HG02642 (cell line): ENCODE data around the gene CHRNA10.

Source experiments
- ATAC-seq: cut with Tn5 transposase; IDR thresholded peaks from one replicate; pipeline ENCODE4 v1.9.1; 2021; ENCODE audit warnings: mild to moderate bottlenecking; ENCODE audit not compliant: unreplicated experiment, poor library complexity

CHRNA10 gene, protein sequence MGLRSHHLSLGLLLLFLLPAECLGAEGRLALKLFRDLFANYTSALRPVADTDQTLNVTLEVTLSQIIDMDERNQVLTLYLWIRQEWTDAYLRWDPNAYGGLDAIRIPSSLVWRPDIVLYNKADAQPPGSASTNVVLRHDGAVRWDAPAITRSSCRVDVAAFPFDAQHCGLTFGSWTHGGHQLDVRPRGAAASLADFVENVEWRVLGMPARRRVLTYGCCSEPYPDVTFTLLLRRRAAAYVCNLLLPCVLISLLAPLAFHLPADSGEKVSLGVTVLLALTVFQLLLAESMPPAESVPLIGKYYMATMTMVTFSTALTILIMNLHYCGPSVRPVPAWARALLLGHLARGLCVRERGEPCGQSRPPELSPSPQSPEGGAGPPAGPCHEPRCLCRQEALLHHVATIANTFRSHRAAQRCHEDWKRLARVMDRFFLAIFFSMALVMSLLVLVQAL

GRCh38 chr11:3671334-3672254 is at the start of gene CHRNA10:
Gene CHRNA10, minus strand, starts transcription at chr11:3671384. Its CDS starts 72 bp downstream, at chr11:3671312.
- no peak for ATAC-seq

- ATAC-seq: no peak
Observed at GRCh38 chr11:3712274-3712673, 41.1 kb upstream of the CHRNA10 start.

DNA sequence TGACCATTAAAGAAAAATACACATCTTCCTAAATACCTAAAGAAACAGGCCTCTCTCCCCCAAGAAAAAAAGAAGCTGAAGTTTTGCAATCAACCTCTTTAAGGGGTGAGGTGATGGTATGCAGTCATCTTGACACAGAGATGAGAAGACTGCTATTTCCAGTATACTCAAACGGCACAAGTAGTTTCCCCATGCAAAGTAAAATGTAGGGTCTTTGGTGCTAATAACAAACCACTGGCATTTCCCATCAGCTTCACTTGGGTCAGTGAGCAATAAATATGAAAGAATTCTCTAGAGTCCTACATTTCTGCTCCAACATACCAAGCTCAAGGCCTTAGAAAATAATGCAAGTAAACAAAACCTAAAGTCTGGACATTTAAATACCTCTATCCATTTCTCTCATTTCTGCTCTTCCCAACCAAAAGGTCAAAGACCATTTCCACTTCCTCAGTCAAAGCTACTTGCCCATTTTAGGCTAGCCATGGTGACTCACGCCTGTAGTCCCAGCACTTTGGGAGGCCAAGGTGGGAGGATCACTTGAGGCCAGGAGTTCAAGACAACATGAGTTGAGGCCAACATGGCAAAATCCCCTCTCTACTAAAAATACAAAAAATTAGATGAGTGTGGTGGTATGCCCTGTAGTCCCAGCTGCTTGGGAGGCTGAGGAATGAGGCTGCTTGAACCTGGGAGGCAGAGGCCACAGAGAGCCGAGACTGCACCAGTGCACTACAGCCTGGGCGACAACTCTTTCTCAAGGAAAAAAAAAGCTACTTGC is 39.5 kb upstream of the CHRNA10 start:
- ATAC-seq: no peak

GRCh38 chr11:3709977-3710376 is 38.8 kb upstream of the CHRNA10 start:
- no peak for ATAC-seq

- ATAC-seq: no peak
Observed at GRCh38 chr11:3707176-3707575, 36.0 kb upstream of the CHRNA10 start.

DNA sequence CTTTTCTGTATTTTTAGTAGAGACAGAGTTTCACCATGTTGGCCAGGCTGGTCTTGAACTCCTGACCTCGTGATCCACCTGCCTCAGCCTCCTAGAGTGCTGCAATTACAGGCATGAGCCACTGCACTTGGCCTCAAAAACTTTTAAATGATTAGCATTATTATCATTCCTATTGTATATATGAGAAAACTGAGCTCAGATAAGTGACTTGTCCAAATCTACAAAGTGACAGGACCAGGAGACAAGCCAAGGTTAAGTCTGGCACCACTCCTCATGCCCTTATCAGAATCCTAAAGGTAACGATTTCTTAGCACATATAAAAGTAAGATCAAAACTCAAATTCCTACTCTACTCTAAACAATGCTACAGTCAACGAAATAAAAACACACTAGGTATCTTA is 32.2 kb upstream of the CHRNA10 start:
- no peak for ATAC-seq

DNA sequence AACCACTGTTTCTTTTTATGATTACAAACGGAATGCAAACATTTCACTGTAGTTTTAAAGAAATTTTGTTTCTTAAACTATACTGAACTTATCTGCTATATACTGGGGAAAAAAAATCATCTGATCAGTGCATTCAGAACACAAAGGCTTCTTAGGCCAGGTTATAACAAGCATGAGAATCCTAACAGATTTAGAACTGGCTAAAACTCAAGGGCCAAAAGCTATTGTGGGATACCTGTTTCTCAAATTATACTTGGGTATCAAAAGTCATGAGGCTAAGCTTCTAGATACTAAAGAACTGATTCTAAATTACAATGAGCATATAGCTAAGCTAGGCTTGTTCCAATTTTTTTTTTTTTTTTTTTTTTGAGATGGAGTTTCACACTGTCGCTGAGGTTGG is 29.7 kb upstream of the CHRNA10 start:
- ATAC-seq: no peak

- no peak for ATAC-seq
Observed at GRCh38 chr11:3700410-3700809, 29.2 kb upstream of the CHRNA10 start.

DNA sequence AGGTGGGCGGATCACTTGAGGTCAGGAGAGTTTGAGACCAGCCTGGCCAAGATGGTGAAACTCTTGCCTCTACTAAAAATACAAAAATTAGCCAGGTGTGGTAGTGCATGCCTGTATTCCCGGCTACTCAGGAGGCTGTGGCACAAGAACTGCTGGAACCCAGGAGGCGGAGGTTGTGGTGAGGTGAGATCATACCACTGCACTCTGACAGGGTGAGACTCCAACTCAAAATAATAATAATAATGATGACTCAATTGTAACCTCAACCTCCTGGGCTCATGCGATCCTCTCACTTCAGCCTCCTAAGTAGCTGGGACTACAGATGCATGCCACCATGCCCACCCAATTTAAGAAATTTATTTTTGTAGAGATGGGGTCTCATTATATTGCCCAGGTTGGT is 15.6 kb upstream of the CHRNA10 start:
- ATAC-seq: no peak

DNA sequence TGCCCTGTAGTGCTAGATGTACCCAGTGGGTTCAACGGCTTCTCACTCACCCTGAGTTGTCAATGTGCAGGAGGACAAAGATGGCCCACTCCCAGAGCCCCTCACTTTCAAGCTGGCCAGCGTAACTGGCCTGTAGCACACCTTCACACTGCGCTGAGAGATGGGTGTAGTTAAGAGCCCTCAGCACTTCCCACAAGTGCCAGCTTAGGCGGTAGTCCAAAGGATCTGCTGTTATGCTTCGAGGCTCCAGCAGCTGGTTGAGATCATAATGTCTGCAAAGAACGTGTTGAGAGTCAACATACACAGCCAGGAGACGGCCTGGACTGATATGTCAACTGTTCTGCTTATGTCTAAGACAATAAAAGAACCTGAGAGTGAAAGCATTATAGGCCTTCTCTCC is 14.7 kb upstream of the CHRNA10 start:
- no peak for ATAC-seq

DNA sequence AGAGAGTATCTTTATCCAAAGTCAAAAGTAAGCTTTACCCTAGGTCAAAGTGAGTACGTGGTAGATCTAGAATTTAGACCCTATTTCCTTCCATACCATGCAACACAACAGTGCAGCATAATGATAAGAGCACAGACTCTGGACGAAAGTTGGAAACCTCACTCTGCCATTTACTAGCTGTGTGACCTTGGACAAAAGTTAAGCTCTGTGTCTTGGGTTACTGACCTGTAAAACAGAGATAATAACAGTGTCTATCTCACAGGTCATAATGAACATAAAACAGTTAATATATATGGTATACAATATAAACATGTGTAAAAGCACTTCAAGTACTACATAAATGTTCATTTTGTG is 13.6 kb upstream of the CHRNA10 start:
- ATAC-seq: no peak

- no peak for ATAC-seq
Observed at GRCh38 chr11:3684129-3684818, 13.1 kb upstream of the CHRNA10 start.

DNA sequence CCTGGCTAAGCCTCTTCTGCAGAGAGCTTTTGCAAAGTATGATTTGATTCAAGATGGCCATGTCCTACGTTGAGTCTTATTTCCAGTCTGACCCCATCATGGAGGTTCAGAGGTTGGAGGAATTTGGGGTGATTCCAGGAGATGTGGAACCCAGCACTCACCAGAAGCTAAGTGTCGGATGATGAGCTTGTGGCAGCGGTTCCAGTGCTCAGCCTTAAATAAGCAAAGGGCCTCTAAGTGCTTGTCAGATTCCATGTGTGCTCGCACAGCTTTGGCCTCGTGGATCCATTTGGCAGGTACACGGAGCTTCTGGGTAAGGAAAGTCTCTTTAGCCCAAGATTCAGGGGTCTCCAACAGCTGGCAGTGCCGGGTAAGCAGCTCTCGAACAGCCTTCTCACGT is 11.9 kb upstream of the CHRNA10 start:
- ATAC-seq: no peak

DNA sequence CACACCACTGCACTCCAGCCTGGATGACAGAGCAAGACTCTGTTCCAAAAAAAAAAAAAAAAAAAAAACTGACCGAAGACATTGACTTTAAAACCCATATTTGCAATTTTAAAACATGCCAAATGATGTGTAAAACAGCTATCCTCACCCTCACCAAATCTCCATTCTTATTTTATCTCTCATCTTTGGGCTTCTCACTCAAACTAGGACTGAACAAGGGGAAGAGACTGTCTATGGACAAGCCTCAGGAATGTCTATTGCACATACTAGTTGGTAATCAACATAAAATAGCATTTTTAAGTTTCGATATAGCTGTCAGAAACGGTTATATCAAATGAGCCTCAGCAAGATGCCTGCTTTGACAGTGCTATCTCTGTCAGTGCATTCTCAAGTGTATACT is 7.9 kb upstream of the CHRNA10 start:
- no peak for ATAC-seq

DNA sequence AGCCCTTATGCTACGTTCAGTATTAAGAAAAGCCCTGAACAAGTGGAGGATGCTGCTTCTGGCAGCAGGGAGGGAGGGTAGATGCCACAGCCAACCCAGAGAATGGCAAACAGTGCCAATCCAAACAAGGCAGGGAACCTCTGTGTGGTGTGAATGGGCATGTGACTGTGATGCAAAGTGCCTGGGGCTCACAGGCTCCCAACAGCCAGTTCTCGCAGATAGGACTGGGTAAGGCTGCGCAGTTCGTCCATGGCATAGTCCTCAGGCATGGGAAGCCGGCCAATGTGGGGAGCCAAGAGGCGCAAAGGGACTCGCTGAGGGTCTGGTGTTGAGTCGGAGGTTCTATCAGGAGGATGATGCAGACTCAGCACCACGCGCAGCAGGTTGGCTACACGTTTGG is 4.8 kb upstream of the CHRNA10 start:
- no peak for ATAC-seq

- no peak for ATAC-seq
Observed at GRCh38 chr11:3674189-3674588, 3.0 kb upstream of the CHRNA10 start.

GRCh38 chr11:3669742-3670183 is 1.4 kb downstream of the CHRNA10 start:
- ATAC-seq: no peak

DNA sequence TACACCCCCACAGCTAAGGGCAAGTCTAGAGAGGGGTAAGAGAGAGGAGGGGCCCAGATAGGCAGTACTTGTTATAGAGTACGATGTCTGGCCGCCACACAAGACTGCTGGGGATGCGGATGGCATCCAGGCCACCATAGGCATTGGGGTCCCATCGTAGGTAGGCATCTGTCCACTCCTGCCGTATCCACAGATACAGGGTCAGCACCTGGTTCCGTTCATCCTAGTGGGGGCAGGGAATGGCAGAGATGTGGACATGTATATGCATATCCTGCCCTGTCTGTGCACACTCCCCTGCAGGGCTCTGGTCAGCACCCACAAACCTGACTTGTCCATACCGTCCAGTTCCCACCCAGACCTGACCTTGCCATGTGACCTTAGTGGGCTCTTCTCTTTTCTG is 2.1 kb downstream of the CHRNA10 start:
- no peak for ATAC-seq

DNA sequence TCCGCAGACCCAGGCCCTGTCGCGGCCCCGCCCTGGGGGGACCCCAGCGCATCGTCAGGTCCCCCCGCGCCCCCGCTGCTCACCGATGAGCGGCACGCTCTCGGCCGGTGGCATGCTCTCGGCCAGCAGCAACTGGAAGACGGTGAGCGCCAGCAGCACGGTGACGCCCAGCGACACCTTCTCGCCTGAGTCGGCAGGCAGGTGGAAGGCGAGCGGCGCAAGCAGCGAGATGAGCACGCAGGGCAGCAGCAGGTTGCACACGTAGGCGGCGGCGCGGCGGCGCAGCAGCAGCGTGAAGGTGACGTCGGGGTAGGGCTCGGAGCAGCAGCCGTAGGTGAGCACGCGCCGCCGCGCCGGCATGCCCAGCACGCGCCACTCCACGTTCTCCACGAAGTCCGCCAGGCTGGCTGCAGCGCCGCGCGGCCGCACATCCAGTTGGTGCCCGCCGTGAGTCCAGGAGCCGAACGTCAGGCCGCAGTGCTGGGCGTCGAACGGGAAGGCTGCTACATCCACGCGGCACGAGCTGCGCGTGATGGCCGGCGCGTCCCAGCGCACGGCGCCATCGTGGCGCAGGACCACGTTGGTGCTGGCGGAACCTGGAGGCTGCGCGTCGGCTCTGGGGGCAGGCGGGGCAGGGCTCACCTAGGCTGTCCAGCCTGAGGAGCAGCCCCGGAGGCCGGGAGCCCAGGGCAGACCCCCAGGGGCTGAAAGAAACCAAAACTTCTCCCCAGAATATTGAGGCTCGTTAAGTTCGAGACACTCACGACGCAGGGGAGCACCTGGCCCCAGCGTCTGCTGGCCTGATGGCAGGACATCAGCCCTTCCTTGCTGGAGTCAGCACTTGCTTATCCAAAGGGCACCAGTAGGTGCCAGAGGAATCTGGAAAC is 3.8 kb downstream of the CHRNA10 start:
- no peak for ATAC-seq
